KMS-11 (cell line): ENCODE results near the gene AHCYL2.
A peak's percentile ranks its signal among the peaks of the same experiment; 100 is the strongest.

Source experiments
- H2AFZ ChIP-seq: fragments of 200-600 bp; sonication (generic); 2 replicates; pipeline ENCODE4 v1.6.1; 2016; ENCODE audit warnings: antibody characterized with exemption, mixed run types, low read depth
- H3K27ac ChIP-seq: fragments of 200-600 bp; sonication (generic); 2 replicates; pipeline ENCODE4 v1.6.1; 2016; ENCODE audit warnings: mild to moderate bottlenecking, mixed run types
- H3K27me3 ChIP-seq: fragments of 200-600 bp; sonication (generic); 2 replicates; pipeline ENCODE4 v1.6.1; 2017; ENCODE audit warnings: mild to moderate bottlenecking, low read depth, mixed run types, moderate library complexity; ENCODE audit not compliant: insufficient read depth
- H3K36me3 ChIP-seq: fragments of 200-600 bp; sonication (generic); 2 replicates; pipeline ENCODE4 v1.6.1; 2017; ENCODE audit warnings: mild to moderate bottlenecking, mixed run types; ENCODE audit not compliant: insufficient read depth
- H3K4me1 ChIP-seq: fragments of 200-600 bp; sonication (generic); 2 replicates; pipeline ENCODE4 v1.6.1; 2016; ENCODE audit warnings: mild to moderate bottlenecking, low read depth, mixed run types; ENCODE audit not compliant: poor library complexity, severe bottlenecking
- H3K4me2 ChIP-seq: fragments of 200-600 bp; sonication (generic); 2 replicates; pipeline ENCODE4 v1.7.0; 2016; ENCODE audit warnings: mild to moderate bottlenecking, mixed run types
- H3K4me3 ChIP-seq: fragments of 200-600 bp; sonication (generic); IDR thresholded peaks from 2 replicates; pipeline ENCODE4 v1.6.1; 2017; ENCODE audit warnings: low read depth, low read length, mixed read lengths; ENCODE audit not compliant: insufficient read depth
- H3K79me2 ChIP-seq: fragments of 200-600 bp; sonication (generic); 2 replicates; pipeline ENCODE4 v1.6.1; 2016; ENCODE audit warnings: low read depth, mixed run types; ENCODE audit not compliant: insufficient read depth
- H3K9ac ChIP-seq: fragments of 200-600 bp; sonication (generic); 2 replicates; pipeline ENCODE4 v1.6.1; 2016; ENCODE audit warnings: mild to moderate bottlenecking, mixed run types
- H4K20me1 ChIP-seq: fragments of 200-600 bp; sonication (generic); 2 replicates; pipeline ENCODE4 v1.6.1; 2016; ENCODE audit warnings: mild to moderate bottlenecking, mixed run types; ENCODE audit not compliant: insufficient read depth
- CTCF ChIP-seq: fragments of 200-600 bp; sonication (generic); conservative IDR thresholded peaks from 2 replicates; pipeline ENCODE4 v1.6.1; 2017; ENCODE audit warnings: low read depth, mild to moderate bottlenecking, antibody characterized with exemption, low read length, moderate library complexity, mixed read lengths

AHCYL2 gene

GRCh38 chr7:129308047-129308446 lies 83.2 kb downstream of the AHCYL2 start:
- Histone ChIP-seq H3K27ac (peak overlapping the region; percentile 97), H3K79me2 (peaks cover 12% of the 10 kb centered on the region; the same call in 1 of the 2 replicates), H3K4me1 (peaks cover 76% of the 10 kb centered on the region), H3K27me3 (no peaks in the 10 kb centered on the region), H4K20me1 (no peaks in the 10 kb centered on the region), H3K4me2 (peak overlapping the region; percentile 78), H3K9ac (peak overlapping the region; percentile 0; the same call in 1 of the 2 replicates), H3K36me3 (no peaks in the 10 kb centered on the region), H3K4me3 (no peak overlapping the region), H2AFZ (no peak overlapping the region)
- TF ChIP-seq CTCF, result no peak

- no peak overlapping the region for H3K4me3 ChIP-seq
- no peaks in the 10 kb centered on the region for H4K20me1 ChIP-seq
- H3K27ac ChIP-seq, result peak overlapping the region; percentile 97
- no peaks in the 10 kb centered on the region for H3K27me3 ChIP-seq
- no peak for TF ChIP-seq CTCF
- 0 out of 2 replicates have a peak, but pooled peaks cover 9% of the 10 kb centered on the region for H3K79me2 ChIP-seq
- peak overlapping the region; percentile 68; the same call in 1 of the 2 replicates for H3K9ac ChIP-seq
- peak overlapping the region; percentile 4; the same call in 1 of the 2 replicates for H2AFZ ChIP-seq
- no peaks in the 10 kb centered on the region for H3K36me3 ChIP-seq
- H3K4me2 ChIP-seq, result peak overlapping the region; percentile 78
- H3K4me1 ChIP-seq, result peaks cover 100% of the 10 kb centered on the region
Observed at GRCh38 chr7:129311429-129311828, 86.6 kb downstream of the AHCYL2 start.

- H3K27ac ChIP-seq, result peak overlapping the region; percentile 97
- H3K79me2 ChIP-seq, result peaks cover 14% of the 10 kb centered on the region
- peak overlapping the region; percentile 78 for H3K4me2 ChIP-seq
- peak overlapping the region; percentile 68; the same call in 1 of the 2 replicates for H3K9ac ChIP-seq
- H2AFZ ChIP-seq, result no peak overlapping the region
- no peaks in the 10 kb centered on the region for H3K27me3 ChIP-seq
- no peak overlapping the region for H3K4me3 ChIP-seq
- no peaks in the 10 kb centered on the region for H3K36me3 ChIP-seq
- H4K20me1 ChIP-seq, result no peaks in the 10 kb centered on the region
- TF ChIP-seq CTCF, result no peak
- peaks cover 100% of the 10 kb centered on the region for H3K4me1 ChIP-seq
Observed at GRCh38 chr7:129313282-129313681, 88.5 kb downstream of the AHCYL2 start.

- Histone ChIP-seq H2AFZ (peak overlapping the region; percentile 15; the same call in 1 of the 2 replicates), H3K27ac (peak overlapping the region; percentile 97)
Observed at GRCh38 chr7:129315960-129316359, 91.1 kb downstream of the AHCYL2 start.

More at GRCh38 chr7:129315960-129316359, 91.1 kb downstream of the AHCYL2 start:
- TF ChIP-seq CTCF, result no peak
- Histone ChIP-seq H3K4me1 (peaks cover 100% of the 10 kb centered on the region), H3K36me3 (no peaks in the 10 kb centered on the region), H3K79me2 (peaks cover 14% of the 10 kb centered on the region), H4K20me1 (no peaks in the 10 kb centered on the region), H3K27me3 (no peaks in the 10 kb centered on the region), H3K4me3 (no peak overlapping the region), H3K4me2 (peak overlapping the region; percentile 78), H3K9ac (peak overlapping the region; percentile 19; the same call in 1 of the 2 replicates)
